K562 (cell line): Measurements from ENCODE around the gene SPOCK2.

Experiments
- EP400 ChIP-seq: fragments of 450-650 bp; IDR thresholded peaks from 2 replicates; pipeline ENCODE4 v1.6.1; 2017; ENCODE audit warnings: antibody characterized with exemption, mild to moderate bottlenecking, moderate library complexity
- LEF1 ChIP-seq: fragments of 450-650 bp; IDR thresholded peaks from 2 replicates; pipeline ENCODE4 v1.6.1; 2016; ENCODE audit warnings: mild to moderate bottlenecking
- MLLT1 ChIP-seq, 2 experiments: fragments of 450-650 bp; IDR thresholded peaks; 2 replicates each; pipeline ENCODE4 v1.6.1; 2016
- POLR2A ChIP-seq: fragments of 450-650 bp; conservative IDR thresholded peaks from 2 replicates; pipeline ENCODE4 v1.6.1; 2016
- TAF7 ChIP-seq: fragments of 450-650 bp; IDR thresholded peaks from 2 replicates; pipeline ENCODE4 v1.6.1; 2016; ENCODE audit warnings: missing genetic modification characterization, missing compliant biosample characterization
- TF ChIP-seq, protein P1 (sequence below), 3 experiments: IDR thresholded peaks in 2 of 3; conservative IDR thresholded peaks in 1 of 3; 2 replicates each; pipeline ENCODE4 v1.5.1; 2011 to 2012; ENCODE audit warnings: low read length in 3 of 3, mild to moderate bottlenecking in 3 of 3, control low read depth in 2 of 3, improper control_type of control experiment in 1 of 3, inconsistent platforms in 1 of 3, low read depth in 1 of 3, mixed read lengths in 1 of 3, moderate library complexity in 1 of 3; ENCODE audit not compliant: insufficient read depth in 2 of 3

GRCh38 chr10:72019085-72019876, 69.1 kb downstream of the SPOCK2 start:
- TF ChIP-seq, protein P1, sequence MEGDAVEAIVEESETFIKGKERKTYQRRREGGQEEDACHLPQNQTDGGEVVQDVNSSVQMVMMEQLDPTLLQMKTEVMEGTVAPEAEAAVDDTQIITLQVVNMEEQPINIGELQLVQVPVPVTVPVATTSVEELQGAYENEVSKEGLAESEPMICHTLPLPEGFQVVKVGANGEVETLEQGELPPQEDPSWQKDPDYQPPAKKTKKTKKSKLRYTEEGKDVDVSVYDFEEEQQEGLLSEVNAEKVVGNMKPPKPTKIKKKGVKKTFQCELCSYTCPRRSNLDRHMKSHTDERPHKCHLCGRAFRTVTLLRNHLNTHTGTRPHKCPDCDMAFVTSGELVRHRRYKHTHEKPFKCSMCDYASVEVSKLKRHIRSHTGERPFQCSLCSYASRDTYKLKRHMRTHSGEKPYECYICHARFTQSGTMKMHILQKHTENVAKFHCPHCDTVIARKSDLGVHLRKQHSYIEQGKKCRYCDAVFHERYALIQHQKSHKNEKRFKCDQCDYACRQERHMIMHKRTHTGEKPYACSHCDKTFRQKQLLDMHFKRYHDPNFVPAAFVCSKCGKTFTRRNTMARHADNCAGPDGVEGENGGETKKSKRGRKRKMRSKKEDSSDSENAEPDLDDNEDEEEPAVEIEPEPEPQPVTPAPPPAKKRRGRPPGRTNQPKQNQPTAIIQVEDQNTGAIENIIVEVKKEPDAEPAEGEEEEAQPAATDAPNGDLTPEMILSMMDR (IDR thresholded peaks at IDR 0.05 in 2 of 3, conservative IDR thresholded peaks at IDR 0.05 in 1 of 3; ENCODE audit: insufficient read depth in 2 of 3, low read depth in 1 of 3, low read length in 3 of 3) = no peak
- TF ChIP-seq EP400 = no peak
- TF ChIP-seq MLLT1 (IDR thresholded peaks at IDR 0.05) = no peak
- no peak for TF ChIP-seq TAF7
- TF ChIP-seq POLR2A = no peak
- no peak for TF ChIP-seq LEF1
